HL-60 (cell line): ENCODE measurements around the gene SYNGR3.

Source experiments
- CTCF ChIP-seq: IDR thresholded peaks from one replicate; pipeline ENCODE4 v1.5.1; 2011; ENCODE audit warnings: low read length, control low read depth, inconsistent platforms; ENCODE audit not compliant: insufficient read depth
- GABPA ChIP-seq: IDR thresholded peaks from 2 replicates; pipeline ENCODE4 v1.6.1; 2012; ENCODE audit warnings: low read depth
- POLR2AphosphoS5 ChIP-seq: IDR thresholded peaks from 2 replicates; pipeline ENCODE4 v1.6.1; 2012; ENCODE audit warnings: low read depth
- REST ChIP-seq: IDR thresholded peaks from 2 replicates; pipeline ENCODE4 v1.6.1; 2012; ENCODE audit warnings: low read depth; ENCODE audit not compliant: insufficient replicate concordance
- SPI1 ChIP-seq: IDR thresholded peaks from 2 replicates; pipeline ENCODE4 v1.6.1; 2012; ENCODE audit warnings: low read depth, mild to moderate bottlenecking, borderline replicate concordance

DNA sequence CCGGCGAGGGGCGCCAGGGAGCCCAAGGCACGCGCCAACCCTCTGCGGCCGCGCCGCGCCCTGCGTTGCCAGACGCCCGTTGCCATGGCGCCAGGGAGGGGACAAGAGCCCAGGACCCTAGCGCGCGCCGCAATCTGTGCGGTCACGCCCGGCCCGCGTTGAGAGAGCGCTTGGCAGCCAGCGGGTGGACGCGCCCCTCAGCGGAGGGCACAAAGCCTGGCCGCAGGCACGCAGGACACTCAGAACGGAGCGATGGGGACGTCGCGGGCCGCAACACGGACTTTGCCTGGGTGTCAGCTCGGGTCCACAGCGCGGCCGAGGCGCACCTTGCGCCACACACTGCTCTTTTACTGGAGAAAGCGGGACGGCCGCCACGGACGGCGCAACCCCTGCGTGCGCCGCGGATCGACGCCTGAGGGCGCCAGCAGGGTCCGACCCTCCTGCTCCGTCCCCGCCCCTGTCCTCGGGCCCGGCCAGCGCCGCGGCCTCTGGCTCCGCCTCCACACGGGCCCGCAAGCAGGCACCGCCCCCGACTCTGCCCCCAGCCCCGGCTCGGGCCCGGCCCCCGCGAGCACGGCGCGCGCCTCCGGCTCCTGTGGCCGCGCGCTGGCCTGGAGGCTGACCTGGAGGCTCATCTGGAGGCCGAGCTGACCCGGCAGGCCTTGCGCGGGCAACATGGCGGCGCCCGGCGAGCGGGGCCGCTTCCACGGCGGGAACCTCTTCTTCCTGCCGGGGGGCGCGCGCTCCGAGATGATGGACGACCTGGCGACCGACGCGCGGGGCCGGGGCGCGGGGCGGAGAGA is 6.0 kb upstream of the SYNGR3 start, which contains the start of gene GFER:
- TF ChIP-seq CTCF, result peak; percentile 48
- peak; percentile 25 for TF ChIP-seq REST
- TF ChIP-seq POLR2AphosphoS5, result peak; percentile 12; the same call in 1 of the 2 replicates
- TF ChIP-seq SPI1, result no peak
- TF ChIP-seq GABPA, result no peak
